VCaP (cell line): ENCODE measurements around the gene MBLAC1.
A peak's percentile ranks its signal among the peaks of the same experiment; 100 is the strongest.

Experiments used
- H3K27ac ChIP-seq: fragments of 450-650 bp; 2 replicates; pipeline ENCODE4 v1.5.1; 2017
- CTCF ChIP-seq: fragments of 450-650 bp; conservative IDR thresholded peaks from 2 replicates; pipeline ENCODE4 v1.5.1; 2017; ENCODE audit warnings: mild to moderate bottlenecking, moderate library complexity

MBLAC1 gene

GRCh38 chr7:100107125-100107737, 19.5 kb upstream of the MBLAC1 start:
- H3K27ac ChIP-seq: no peak overlapping the region; the same call in 1 of the 2 replicates
- TF ChIP-seq CTCF: no peak

GRCh38 chr7:100107890-100108289, 18.9 kb upstream of the MBLAC1 start:
- no peak for TF ChIP-seq CTCF

GRCh38 chr7:100109521-100110163, 17.1 kb upstream of the MBLAC1 start:
- TF ChIP-seq CTCF: peak; percentile 22; the same call in 1 of the 2 replicates
- no peak overlapping the region for H3K27ac ChIP-seq

More at GRCh38 chr7:100107890-100108289, 18.9 kb upstream of the MBLAC1 start:
- peak overlapping the region; percentile 34 for H3K27ac ChIP-seq

- TF ChIP-seq CTCF: no peak
- no peak overlapping the region for H3K27ac ChIP-seq
These were observed 15.6 kb upstream of the MBLAC1 start for GRCh38 chr7:100111156-100111555.

GRCh38 chr7:100111914-100112313, 14.9 kb upstream of the MBLAC1 start:
- H3K27ac ChIP-seq: no peak overlapping the region
- no peak for TF ChIP-seq CTCF

- no peak for TF ChIP-seq CTCF
- no peak overlapping the region for H3K27ac ChIP-seq
These were observed 11.7 kb upstream of the MBLAC1 start for GRCh38 chr7:100115026-100115425.

GRCh38 chr7:100118388-100119071, 8.2 kb upstream of the MBLAC1 start:
- peak overlapping the region; percentile 92 for H3K27ac ChIP-seq
- no peak for TF ChIP-seq CTCF
